DOHH2 (cell line): Measurements from ENCODE around the gene RAB40C.

Source experiments
- H3F3A ChIP-seq: fragments of 200-600 bp; sonication (generic), shearing (Covaris generic); 2 replicates; pipeline ENCODE4 v1.6.0; 2016; ENCODE audit warnings: antibody characterized with exemption, mild to moderate bottlenecking; ENCODE audit not compliant: control insufficient read depth, insufficient read depth
- H3K27ac ChIP-seq: fragments of 200-600 bp; sonication (generic); 2 replicates; pipeline ENCODE4 v1.5.1; 2014; ENCODE audit warnings: low read depth, mild to moderate bottlenecking, low read length, moderate library complexity
- H3K27me3 ChIP-seq: fragments of 200-600 bp; sonication (generic); 2 replicates; pipeline ENCODE4 v1.6.1; 2014; ENCODE audit warnings: mild to moderate bottlenecking, low read length, mixed read lengths; ENCODE audit not compliant: control insufficient read depth
- H3K36me3 ChIP-seq: fragments of 200-600 bp; sonication (generic); 2 replicates; pipeline ENCODE4 v1.6.1; 2014; ENCODE audit warnings: mild to moderate bottlenecking, low read length, moderate library complexity, mixed read lengths; ENCODE audit not compliant: control insufficient read depth
- H3K4me1 ChIP-seq: fragments of 200-600 bp; sonication (generic); 2 replicates; pipeline ENCODE4 v1.6.1; 2014; ENCODE audit warnings: mild to moderate bottlenecking, low read length, mixed read lengths; ENCODE audit not compliant: control insufficient read depth
- H3K4me2 ChIP-seq: fragments of 200-600 bp; sonication (generic); 2 replicates; pipeline ENCODE4 v1.6.0; 2014; ENCODE audit warnings: mild to moderate bottlenecking, low read length, moderate library complexity
- H3K4me3 ChIP-seq: fragments of 200-600 bp; sonication (generic); 2 replicates; pipeline ENCODE4 v1.5.1; 2014; ENCODE audit warnings: mild to moderate bottlenecking, low read length, mixed read lengths
- H3K79me2 ChIP-seq: fragments of 200-600 bp; sonication (generic); 2 replicates; pipeline ENCODE4 v1.6.1; 2014; ENCODE audit warnings: mild to moderate bottlenecking, low read length, mixed read lengths; ENCODE audit not compliant: control insufficient read depth
- H3K9me2 ChIP-seq: fragments of 200-600 bp; sonication (generic); replicated peaks from 2 replicates; pipeline ENCODE4 v1.6.1; 2014; ENCODE audit warnings: mild to moderate bottlenecking, low read length, mixed read lengths; ENCODE audit not compliant: control insufficient read depth
- H3K9me3 ChIP-seq: fragments of 200-600 bp; sonication (generic); 2 replicates; pipeline ENCODE4 v1.6.1; 2014; ENCODE audit warnings: antibody characterized with exemption, low read length, mixed read lengths; ENCODE audit not compliant: control insufficient read depth, insufficient read depth
- H4K20me1 ChIP-seq: fragments of 200-600 bp; sonication (generic); 2 replicates; pipeline ENCODE4 v1.6.0; 2014; ENCODE audit warnings: low read depth, mild to moderate bottlenecking, antibody characterized with exemption, low read length, moderate library complexity; ENCODE audit not compliant: control insufficient read depth, insufficient read depth
- CTCF ChIP-seq: fragments of 200-600 bp; sonication (generic); IDR thresholded peaks from one replicate; pipeline ENCODE4 v1.5.1; 2014; ENCODE audit warnings: antibody characterized with exemption, mild to moderate bottlenecking, low read depth, low read length; ENCODE audit not compliant: poor library complexity, severe bottlenecking
- EZH2phosphoT487 ChIP-seq: fragments of 200-600 bp; sonication (generic); IDR thresholded peaks from 2 replicates; pipeline ENCODE4 v1.6.1; 2017; ENCODE audit warnings: borderline replicate concordance, mild to moderate bottlenecking, antibody characterized with exemption, low read length, moderate library complexity, mixed read lengths

RAB40C gene

GRCh38 chr16:635573-636205 is 45.8 kb downstream of the RAB40C start:
- Histone ChIP-seq H3K4me1 (peaks cover 43% of the 10 kb centered on the region), H3K79me2 (peaks cover 24% of the 10 kb centered on the region), H3K36me3 (peaks cover 29% of the 10 kb centered on the region), H3F3A (peaks cover 16% of the 10 kb centered on the region), H3K27ac (peak overlapping the region; percentile 67), H4K20me1 (no peaks in the 10 kb centered on the region), H3K9me3 (no peaks in the 10 kb centered on the region), H3K4me2 (peak overlapping the region; percentile 95), H3K27me3 (no peaks in the 10 kb centered on the region), H3K9me2 (no peaks in the 10 kb centered on the region), H3K4me3 (peak overlapping the region; percentile 82)
- TF ChIP-seq CTCF, result no peak

GRCh38 chr16:636206-637080 is 46.6 kb downstream of the RAB40C start, which contains the start of gene METTL26:
Gene METTL26, minus strand, starts transcription at chr16:636305. Its CDS starts 15 bp downstream, at chr16:636290.
- Histone ChIP-seq H3K36me3 (peaks cover 29% of the 10 kb centered on the region), H3K4me1 (peaks cover 48% of the 10 kb centered on the region), H3K27me3 (no peaks in the 10 kb centered on the region), H3K4me3 (peak within 1 kb of the TSS; percentile 82), H3K4me2 (peak within 1 kb of the TSS; percentile 95), H3K27ac (peak within 1 kb of the TSS; percentile 67), H3K9me3 (no peaks in the 10 kb centered on the region), H4K20me1 (no peaks in the 10 kb centered on the region), H3K9me2 (no peaks in the 10 kb centered on the region), H3F3A (peaks cover 16% of the 10 kb centered on the region), H3K79me2 (peaks cover 32% of the 10 kb centered on the region)
- no peak for TF ChIP-seq EZH2phosphoT487
- TF ChIP-seq CTCF, result no peak

GRCh38 chr16:637081-638018 is 47.5 kb downstream of the RAB40C start:
- H3K4me2 ChIP-seq, result peak overlapping the region; percentile 95
- peaks cover 30% of the 10 kb centered on the region for H3K36me3 ChIP-seq
- peak overlapping the region; percentile 67 for H3K27ac ChIP-seq
- TF ChIP-seq EZH2phosphoT487 (no peak), CTCF (no peak)
- H3K9me2 ChIP-seq, result no peaks in the 10 kb centered on the region
- H3K9me3 ChIP-seq, result no peaks in the 10 kb centered on the region
- H3K4me3 ChIP-seq, result peak overlapping the region; percentile 82
- peaks cover 48% of the 10 kb centered on the region for H3K4me1 ChIP-seq
- no peaks in the 10 kb centered on the region for H3K27me3 ChIP-seq
- H3K79me2 ChIP-seq, result peaks cover 41% of the 10 kb centered on the region
- no peaks in the 10 kb centered on the region for H4K20me1 ChIP-seq
- H3F3A ChIP-seq, result peaks cover 16% of the 10 kb centered on the region
